ENCODE measurements around the gene BCCIP.

The BCCIP gene

GRCh38 chr10:125822878-125823662 is at the start of gene BCCIP, which contains the start of gene UROS:
TSS of gene BCCIP (plus strand) at chr10:125823546. CDS start at chr10:125823558, 12 bp downstream.
TSS of gene UROS (minus strand) at chr10:125823258. CDS start at chr10:125816499, 6,759 bp downstream.
- peak; percentile 80 to 87 for DNase-seq

DNA sequence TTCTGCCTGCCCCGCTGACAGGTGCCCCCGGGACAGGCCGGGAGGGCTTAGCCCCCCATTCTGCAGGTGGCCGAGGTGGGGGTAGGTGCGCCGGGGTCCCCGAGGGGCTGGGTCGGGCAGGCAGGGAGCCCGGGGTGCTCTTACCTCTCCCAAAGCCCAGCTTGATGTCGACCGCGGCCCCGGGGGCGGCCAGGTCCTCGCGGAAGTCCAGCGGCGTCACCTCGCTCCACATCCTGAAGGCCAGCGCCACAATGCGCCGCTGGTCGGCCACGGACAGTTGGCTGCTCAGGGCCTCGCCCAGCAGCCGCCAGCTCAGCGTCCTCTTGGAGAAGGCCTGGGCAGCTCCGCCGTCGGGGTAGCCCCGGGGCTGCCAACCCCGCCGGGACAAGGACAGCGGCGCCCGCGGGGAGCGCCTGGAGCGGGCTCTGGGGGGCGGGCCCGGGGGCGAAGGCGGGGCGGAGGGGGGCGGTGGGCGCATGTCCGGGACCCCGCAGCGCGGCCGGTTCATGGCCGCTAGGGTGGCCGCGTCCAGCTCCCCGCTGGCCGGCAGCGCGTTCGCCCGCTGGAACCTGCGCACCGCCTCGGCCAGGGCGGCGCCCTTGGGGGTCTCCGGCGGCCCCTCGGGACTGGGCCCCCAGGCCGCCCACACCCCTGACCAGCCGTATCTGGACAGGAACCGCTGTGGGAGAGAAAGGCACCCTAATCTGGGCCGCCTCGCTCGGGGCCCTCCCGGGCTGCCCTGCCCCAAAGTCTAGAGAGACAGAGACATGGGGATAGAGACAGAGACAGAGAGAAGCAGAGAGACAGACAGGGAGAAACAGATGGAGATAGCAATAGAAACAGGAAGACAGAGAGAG is 49.4 kb upstream of the BCCIP start:
- no peak for DNase-seq

- no peak for DNase-seq
Measured at GRCh38 chr10:125774581-125775191, 48.7 kb upstream of the BCCIP start.

- no peak for DNase-seq
Measured at GRCh38 chr10:125775491-125776106, 47.7 kb upstream of the BCCIP start, which contains the start of gene MMP21. TSS of gene MMP21 (minus strand) at chr10:125775821. CDS start at chr10:125775821, 0 bp downstream.

- DNase-seq = no peak
Measured at GRCh38 chr10:125777806-125778205, 45.5 kb upstream of the BCCIP start.

DNA sequence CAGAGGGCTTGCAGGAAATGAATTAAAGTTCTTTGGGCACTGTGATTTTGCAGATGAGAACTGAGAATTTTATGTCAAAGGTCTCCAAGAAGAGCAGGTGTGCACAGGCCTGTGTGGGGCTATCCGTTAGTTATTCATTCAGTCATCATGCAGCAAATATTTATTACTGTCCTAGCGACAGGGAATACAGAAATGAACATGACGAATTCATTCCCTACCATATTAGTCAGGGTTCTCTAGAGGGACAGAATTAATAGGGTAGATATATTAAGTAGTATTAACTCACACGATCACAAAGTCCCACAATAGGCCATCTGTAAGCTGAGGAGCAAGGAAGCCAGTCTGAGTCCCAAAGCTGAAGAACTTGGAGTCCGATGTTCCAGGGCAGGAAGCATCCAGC is 44.8 kb upstream of the BCCIP start:
- no peak for DNase-seq

GRCh38 chr10:125779403-125780327 is 43.7 kb upstream of the BCCIP start:
- no peak for DNase-seq

DNA sequence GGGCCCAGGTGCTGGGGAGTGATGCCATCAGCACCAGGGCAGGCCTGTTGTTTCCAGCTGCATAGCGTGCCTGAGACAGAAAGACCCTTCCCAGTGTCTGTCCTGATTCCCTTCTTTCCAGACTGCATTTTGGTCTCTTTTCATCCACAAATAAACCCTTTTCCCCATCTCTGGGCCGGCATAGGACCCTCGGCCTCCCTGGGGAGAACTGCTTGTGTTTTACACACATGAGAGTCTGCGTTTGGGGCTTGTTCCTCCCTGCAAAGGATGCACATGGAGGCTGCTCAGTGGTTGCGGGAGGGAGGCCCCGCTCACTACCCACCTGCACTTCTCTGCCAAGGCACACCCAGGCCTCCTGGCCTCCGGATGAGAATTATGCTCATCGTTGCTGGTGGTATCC is 42.0 kb upstream of the BCCIP start:
- no peak for DNase-seq

- no peak for DNase-seq
Measured at GRCh38 chr10:125782054-125782453, 41.3 kb upstream of the BCCIP start.

GRCh38 chr10:125782616-125783015 is 40.7 kb upstream of the BCCIP start:
- DNase-seq = no peak

- DNase-seq = no peak
Measured at GRCh38 chr10:125783408-125783807, 39.9 kb upstream of the BCCIP start.

DNA sequence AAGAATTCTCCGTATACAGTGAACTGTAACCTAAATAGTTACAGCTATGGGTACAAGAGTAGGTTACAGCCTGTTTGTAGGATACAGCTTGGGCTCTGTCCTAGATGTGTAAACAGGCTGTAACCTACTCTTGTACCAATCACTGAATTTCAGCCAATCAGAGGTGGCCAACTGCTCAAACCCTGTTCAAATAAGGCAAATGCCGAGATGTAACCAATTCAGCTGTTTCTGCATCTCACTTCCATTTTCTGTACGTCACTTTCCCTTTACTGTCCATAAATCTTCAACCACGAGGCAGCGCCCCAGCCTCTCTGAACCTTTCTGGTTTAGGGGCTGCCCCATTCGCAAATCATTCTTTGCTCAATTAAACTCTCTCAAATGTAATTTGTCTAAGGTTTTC is 39.4 kb upstream of the BCCIP start:
- no peak for DNase-seq

GRCh38 chr10:125785791-125786190 is 37.6 kb upstream of the BCCIP start:
- DNase-seq = no peak

- no peak for DNase-seq
Measured at GRCh38 chr10:125788156-125789034, 35.0 kb upstream of the BCCIP start.

GRCh38 chr10:125792342-125793300 is 30.7 kb upstream of the BCCIP start:
- no peak for DNase-seq

GRCh38 chr10:125795128-125795527 is 28.2 kb upstream of the BCCIP start:
- no peak for DNase-seq

DNA sequence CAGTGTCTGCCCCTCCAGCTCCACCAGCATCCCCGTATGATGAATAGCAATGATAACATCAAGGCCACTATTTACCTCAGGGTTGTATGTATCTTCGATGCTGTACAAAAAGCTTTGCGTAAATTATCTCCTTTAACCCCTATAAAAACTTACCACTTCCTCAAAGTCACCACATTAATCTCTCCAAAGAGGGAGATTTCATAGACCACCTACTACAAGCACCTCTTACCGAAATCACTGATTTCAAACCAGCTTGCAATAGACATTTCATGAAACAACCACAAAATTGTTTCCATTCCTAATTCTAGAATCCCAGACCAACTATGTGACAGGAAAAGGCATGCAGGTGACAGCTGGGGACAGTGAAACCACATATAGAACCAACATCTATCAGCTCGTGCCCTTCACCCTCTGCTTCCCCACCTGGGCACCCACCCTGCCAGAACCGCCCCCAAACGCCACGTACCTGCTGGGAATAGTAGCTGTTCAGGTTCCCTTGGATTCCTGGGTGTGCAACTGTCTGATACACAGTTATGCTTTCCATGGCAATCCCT is 27.6 kb upstream of the BCCIP start:
- no peak for DNase-seq

GRCh38 chr10:125797424-125797823 is 25.9 kb upstream of the BCCIP start:
- DNase-seq = no peak

DNA sequence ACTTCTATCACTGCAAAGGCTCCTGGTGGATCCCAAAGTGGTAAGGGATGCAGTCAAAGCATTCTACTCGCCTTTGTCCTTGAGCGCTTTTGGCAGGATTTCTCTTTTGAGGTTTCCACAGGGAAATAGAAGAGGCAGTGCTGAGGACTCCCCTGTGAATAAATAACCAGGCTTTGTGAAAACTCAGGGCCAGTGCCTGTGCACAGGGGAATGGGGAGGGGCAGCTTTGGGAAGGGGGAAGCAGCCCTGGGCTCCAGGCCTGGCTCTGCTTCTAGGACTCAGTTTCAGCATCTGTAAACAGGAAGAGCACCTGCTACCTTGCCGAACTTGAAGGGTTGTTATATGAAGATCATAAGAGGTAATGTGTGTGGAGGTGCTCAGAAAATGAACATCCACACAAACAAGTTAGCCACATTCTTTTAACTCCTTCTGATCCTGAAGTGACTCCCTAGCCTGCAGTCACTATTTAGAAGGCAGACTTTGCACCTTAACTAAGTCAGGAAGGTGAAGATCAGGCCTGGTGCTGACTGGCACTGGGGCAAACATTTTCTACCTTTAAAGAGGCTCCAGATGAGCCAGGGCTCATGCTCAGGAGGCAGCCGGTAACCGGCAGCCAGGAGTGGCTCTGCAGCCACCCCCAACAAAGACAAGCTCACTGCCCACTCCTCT is 25.2 kb upstream of the BCCIP start:
- no peak for DNase-seq
